Vagina (tissue), 2 donors: ENCODE data around the gene CRLF2. TPM values are rescaled to one million over a fixed set of nuclear protein-coding genes. Genes with fewer than 3 reads are reported as not detected.
A peak's percentile ranks its signal among the peaks of the same experiment; 100 is the strongest.
"Not testable (repeated sequence)": the region's sequence is repeated elsewhere in the genome, so short reads cannot be mapped to it uniquely, and the experiment has no call there.

ENCODE experiments used
- DNase-seq, 2 donors: peaks; one replicate each; pipeline ENCODE4 v3.0.0-alpha.2; 2017; ENCODE audit errors: extremely low spot score in 2 of 2
- H3K27ac ChIP-seq: fragments of 200-600 bp; sonication (generic); one replicate; pipeline ENCODE4 v1.5.1; 2019
- H3K27me3 ChIP-seq: fragments of 200-600 bp; sonication (generic); one replicate; pipeline ENCODE4 v1.5.1; 2019
- H3K36me3 ChIP-seq, 2 donors: fragments of 200-600 bp; sonication (generic); one replicate each; pipeline ENCODE4 v1.5.1; 2017 to 2019
- H3K4me1 ChIP-seq: fragments of 200-600 bp; sonication (generic); one replicate; pipeline ENCODE4 v1.5.1; 2019
- H3K4me3 ChIP-seq, 2 donors: fragments of 200-600 bp; sonication (generic); 1 replicate in 1 of 2; 2 replicates in 1 of 2; pipeline ENCODE4 v1.5.1; 2016 to 2019
- H3K9me3 ChIP-seq: fragments of 200-600 bp; sonication (generic); one replicate; pipeline ENCODE4 v1.5.1; 2019
- CTCF ChIP-seq, 3 experiments: fragments of 450-650 bp in 2 of 3; fragments of 200-600 bp in 1 of 3; sonication (generic) in 1 of 3; IDR thresholded peaks; one replicate each; pipeline ENCODE4 v1.5.1; 2017 to 2019; ENCODE audit warnings: antibody characterized with exemption in 3 of 3, mild to moderate bottlenecking in 2 of 3, moderate library complexity in 2 of 3
- POLR2A ChIP-seq, 2 donors: fragments of 450-650 bp; IDR thresholded peaks; one replicate each; pipeline ENCODE4 v1.6.1; 2017; ENCODE audit warnings: antibody characterized with exemption in 2 of 2, mild to moderate bottlenecking in 2 of 2, moderate library complexity in 2 of 2
- POLR2AphosphoS5 ChIP-seq, 2 donors: sonication (generic); formaldehyde crosslinking; IDR thresholded peaks; one replicate each; pipeline ENCODE4 v1.9.0; 2017; ENCODE audit warnings: antibody characterized with exemption in 2 of 2, mild to moderate bottlenecking in 2 of 2, low read depth in 1 of 2; ENCODE audit not compliant: insufficient read depth in 1 of 2
- intact Hi-C: fragments of 100-400 bp; cut with DNase I; formaldehyde crosslinking; loops from one replicate; pipeline ENCODE4 v1.15.1; 2023
- total RNA-seq: library from RNA; depleted of rRNA; stranded (reverse); fragments of >200 nt; gene quantifications from one replicate; pipeline ENCODE4 v1.2.3, GENCODE V29; 2016

CRLF2 gene
- total RNA-seq, 1 donor from 2014 or later, result not detected

GRCh38 chrX:1248331-1249061, 36.0 kb upstream of the CRLF2 start:
- no peak overlapping the region for H3K27ac ChIP-seq
- intact Hi-C loops, result no loop called here
- no peak for TF ChIP-seq POLR2AphosphoS5 (IDR thresholded peaks at IDR 0.05; ENCODE audit: insufficient read depth in 1 of 2, low read depth in 1 of 2)
- no peak for TF ChIP-seq CTCF (IDR thresholded peaks at IDR 0.05)
- no peak for TF ChIP-seq POLR2A (IDR thresholded peaks at IDR 0.05)
- DNase-seq, result no peak
- no peaks in the 10 kb centered on the region for H3K27me3 ChIP-seq
- H3K4me1 ChIP-seq, result peaks cover 13% of the 10 kb centered on the region
- peak overlapping the region in 1 of 2 donors; percentile 19 for H3K4me3 ChIP-seq
- no peaks in the 10 kb centered on the region for H3K9me3 ChIP-seq
- no peaks in the 10 kb centered on the region for H3K36me3 ChIP-seq

GRCh38 chrX:1246816-1247215, 34.4 kb upstream of the CRLF2 start:
- no peak overlapping the region for H3K4me3 ChIP-seq
- H3K4me1 ChIP-seq, result peaks cover 13% of the 10 kb centered on the region
- no peak for DNase-seq
- TF ChIP-seq POLR2AphosphoS5 (IDR thresholded peaks at IDR 0.05; ENCODE audit: insufficient read depth in 1 of 2, low read depth in 1 of 2) (no peak), POLR2A (IDR thresholded peaks at IDR 0.05) (no peak), CTCF (IDR thresholded peaks at IDR 0.05) (peak; percentile 42 to 43 (median 42))
- H3K9me3 ChIP-seq, result no peaks in the 10 kb centered on the region
- no peak overlapping the region for H3K27ac ChIP-seq
- H3K27me3 ChIP-seq, result no peaks in the 10 kb centered on the region
- intact Hi-C loops, result no loop called here
- no peaks in the 10 kb centered on the region for H3K36me3 ChIP-seq

- intact Hi-C loops, result no loop called here
- Histone ChIP-seq H3K9me3 (no peaks in the 10 kb centered on the region), H3K27me3 (no peaks in the 10 kb centered on the region), H3K4me3 (no peak overlapping the region), H3K36me3 (no peaks in the 10 kb centered on the region), H3K4me1 (peaks cover 11% of the 10 kb centered on the region), H3K27ac (no peak overlapping the region)
- DNase-seq, result no peak
- TF ChIP-seq POLR2A (IDR thresholded peaks at IDR 0.05) (no peak), CTCF (IDR thresholded peaks at IDR 0.05) (no peak), POLR2AphosphoS5 (IDR thresholded peaks at IDR 0.05; ENCODE audit: insufficient read depth in 1 of 2, low read depth in 1 of 2) (no peak)
Observed at GRCh38 chrX:1244164-1245076, 32.0 kb upstream of the CRLF2 start.

- intact Hi-C loops, result no loop called here
- no peak overlapping the region for H3K4me3 ChIP-seq
- H3K9me3 ChIP-seq, result no peaks in the 10 kb centered on the region
- no peaks in the 10 kb centered on the region for H3K27me3 ChIP-seq
- no peaks in the 10 kb centered on the region for H3K4me1 ChIP-seq
- TF ChIP-seq CTCF (IDR thresholded peaks at IDR 0.05) (no peak), POLR2A (IDR thresholded peaks at IDR 0.05) (no peak), POLR2AphosphoS5 (IDR thresholded peaks at IDR 0.05; ENCODE audit: insufficient read depth in 1 of 2, low read depth in 1 of 2) (no peak)
- DNase-seq, result no peak
- H3K27ac ChIP-seq, result no peak overlapping the region
- H3K36me3 ChIP-seq, result no peaks in the 10 kb centered on the region
Observed at GRCh38 chrX:1242891-1243402, 30.5 kb upstream of the CRLF2 start.

- H3K36me3 ChIP-seq, H3K4me1 ChIP-seq, H3K4me3 ChIP-seq, intact Hi-C loops, DNase-seq, H3K27me3 ChIP-seq, H3K9me3 ChIP-seq, H3K27ac ChIP-seq: not testable (repeated sequence)
Observed at GRCh38 chrX:1240551-1240950, 28.1 kb upstream of the CRLF2 start.
